ENCODE data around the gene STAT6. TPM values are rescaled to one million over a fixed set of nuclear protein-coding genes. Genes with fewer than 3 reads are reported as not detected.

The STAT6 gene
- total and polyA plus RNA-seq, 2 of the 8 experiments (the other 6 are each of a cell fraction or from before 2014, with no cell fraction given), result 32.9 to 38.7 TPM

DNA sequence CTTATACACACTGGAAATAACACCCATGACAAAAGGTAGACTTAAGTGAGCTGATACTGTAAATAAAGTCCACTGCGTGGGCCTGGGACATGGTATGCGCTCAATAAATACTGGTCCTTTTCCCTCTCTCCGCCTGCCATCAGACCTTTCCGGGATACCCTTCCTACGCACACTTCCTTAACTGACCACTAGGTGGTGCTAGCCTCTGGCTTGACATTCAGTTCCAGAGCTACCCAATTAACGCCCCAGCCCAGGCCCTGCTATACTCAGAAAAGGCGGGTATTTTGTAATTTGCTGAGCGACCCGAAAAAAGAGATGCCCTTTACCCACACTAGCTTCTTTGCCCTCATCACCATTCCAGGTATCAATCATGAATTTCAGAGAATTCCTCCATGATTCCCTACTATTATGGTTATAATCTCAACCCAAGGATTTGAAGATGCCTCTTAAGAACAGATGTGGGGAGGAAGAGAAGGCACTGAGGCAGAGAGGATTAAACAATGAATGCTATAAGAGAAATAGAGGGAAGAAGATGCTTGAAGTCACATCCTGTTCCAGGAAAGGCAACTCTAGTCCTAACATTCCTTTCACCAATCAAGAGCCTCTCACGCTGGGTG is 13.2 kb upstream of the STAT6 start:
- Histone ChIP-seq H4K5ac (ENCODE audit: insufficient read length, low read depth, low read length) (no peak overlapping the region), H3K9me3 (ENCODE audit: insufficient read depth in 2 of 2, low read depth in 1 of 2, low read length in 1 of 2) (no peaks in the 10 kb centered on the region), H3K36me3 (ENCODE audit: control insufficient read depth in 2 of 4, insufficient read depth in 4 of 4, low read length in 3 of 4) (no peaks in the 10 kb centered on the region), H3K18ac (ENCODE audit: extremely low read depth, low read length) (no peak overlapping the region), H3K79me1 (ENCODE audit: low read depth, low read length) (no peaks in the 10 kb centered on the region), H2AFZ (ENCODE audit: low read length) (no peak overlapping the region), H3K23ac (ENCODE audit: insufficient read length) (no peak overlapping the region), H4K91ac (replicated peaks; ENCODE audit: insufficient read length, low read length) (no peak overlapping the region), H3K23me2 (ENCODE audit: low read depth, low read length) (peaks cover 6% of the 10 kb centered on the region; the same call in 1 of the 2 replicates), H3K4ac (replicated peaks; ENCODE audit: insufficient read length, low read depth, low read length) (no peak overlapping the region), H4K8ac (ENCODE audit: extremely low read depth, insufficient read depth, low read length) (no peak overlapping the region), H2BK15ac (ENCODE audit: low read length) (no peak overlapping the region), H3K14ac (ENCODE audit: insufficient read length) (no peak overlapping the region), H3K4me1 (replicated peaks in 1 of 4; ENCODE audit: control insufficient read depth in 3 of 4, insufficient read depth in 4 of 4, low read length in 3 of 4) (peaks cover 0 to 5% (median 4%) of the 10 kb centered on the region in 4 experiments; a peak in 4 of 7 replicates), H2AK5ac (ENCODE audit: low read depth, low read length) (no peak overlapping the region), H4K20me1 (replicated peaks in 1 of 2; ENCODE audit: control insufficient read depth in 1 of 2, insufficient read depth in 2 of 2, low read length in 2 of 2) (no peaks in the 10 kb centered on the region), H3K27ac (ENCODE audit: low read depth, low read length) (no peak overlapping the region), H2BK12ac (ENCODE audit: low read depth, low read length) (no peak overlapping the region), H2BK5ac (ENCODE audit: low read depth, low read length) (no peak overlapping the region), H3K4me2 (ENCODE audit: insufficient read depth in 1 of 2, low read depth in 2 of 2, low read length in 2 of 2) (no peak overlapping the region), H2BK120ac (replicated peaks; ENCODE audit: low read depth, low read length) (no peak overlapping the region), H3K27me3 (replicated peaks in 1 of 4; ENCODE audit: control insufficient read depth in 3 of 4, extremely low read depth in 1 of 4, insufficient read depth in 3 of 4, low read length in 3 of 4) (no peaks in the 10 kb centered on the region), H3K9ac (replicated peaks in 1 of 4; ENCODE audit: extremely low read depth in 1 of 4, low read depth in 3 of 4, low read length in 3 of 4) (no peak overlapping the region), H3K79me2 (ENCODE audit: control insufficient read depth in 1 of 2, insufficient read depth in 2 of 2, low read length in 2 of 2) (peaks cover 0 to under 1% of the 10 kb centered on the region in 2 experiments; a peak in 1 of 4 replicates), H3K4me3 (ENCODE audit: extremely low read depth in 1 of 4, insufficient read depth in 2 of 4, low read depth in 3 of 4, low read length in 4 of 4) (no peak overlapping the region), H3K56ac (replicated peaks; ENCODE audit: insufficient read length, low read depth, low read length) (no peak overlapping the region), H2BK20ac (ENCODE audit: low read length) (no peak overlapping the region)
- peak; percentile 48 for FAIRE-seq
- 35% methylated on average over 10 of the region's 10 CpGs; no CpG with 5 or more reads in 1 of the 2 experiments for WGBS, 2 experiments (ENCODE audit: extremely low coverage in 1 of 2, insufficient coverage in 1 of 2, insufficient read length in 1 of 2, insufficient replicate concordance in 2 of 2, low coverage in 1 of 2, low lambda C conversion rate in 2 of 2, missing lambda C conversion rate in 1 of 2)
- POLR2A ChIA-PET (ENCODE audit: partially characterized antibody), result interaction anchor here (0.7 to 2.8 kb wide), 12 partner anchors 8 to 82 kb away, joined by 3 to 9 read pairs (median 3); no protein-coding TSS in a partner anchor
- CTCF ChIA-PET (ENCODE audit: partially characterized antibody), result interaction anchor here (0.6 to 19.8 kb wide), 43 partner anchors 9 to 496 kb away, joined by 3 to 305 read pairs (median 6); partner anchors contain the start of genes LRP1-AS, NEMP1 and STAT6
- peak in 1 of 2 experiments; percentile 89 for DNase-seq (ENCODE audit: low read depth in 1 of 2, low spot score in 2 of 2)
- TF ChIP-seq RAD21 (IDR thresholded peaks at IDR 0.05 in 1 of 2, conservative IDR thresholded peaks at IDR 0.05 in 1 of 2; ENCODE audit: low read depth in 2 of 2, low read length in 2 of 2), result peak; percentile 83 to 85
- no peak for TF ChIP-seq RNF2 (IDR thresholded peaks at IDR 0.05; ENCODE audit: borderline replicate concordance, low read depth, low read length, missing control alignments, poor library complexity, severe bottlenecking)
- TF ChIP-seq TEAD4 (IDR thresholded peaks at IDR 0.05; ENCODE audit: low read depth, low read length), result 0 out of 2 replicates have a peak, but pooled peaks have one; percentile 42
- TF ChIP-seq, protein P1, sequence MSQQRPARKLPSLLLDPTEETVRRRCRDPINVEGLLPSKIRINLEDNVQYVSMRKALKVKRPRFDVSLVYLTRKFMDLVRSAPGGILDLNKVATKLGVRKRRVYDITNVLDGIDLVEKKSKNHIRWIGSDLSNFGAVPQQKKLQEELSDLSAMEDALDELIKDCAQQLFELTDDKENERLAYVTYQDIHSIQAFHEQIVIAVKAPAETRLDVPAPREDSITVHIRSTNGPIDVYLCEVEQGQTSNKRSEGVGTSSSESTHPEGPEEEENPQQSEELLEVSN (IDR thresholded peaks at IDR 0.05), result peak; percentile 47; the same call in 1 of the 2 replicates
- TF ChIP-seq MAFK (IDR thresholded peaks at IDR 0.05; ENCODE audit: low read depth, low read length), result no peak
- no peak for TF ChIP-seq CTBP2 (IDR thresholded peaks at IDR 0.05; ENCODE audit: borderline replicate concordance, insufficient read depth, insufficient read length, low read length)
- peak; percentile 74 for TF ChIP-seq CREB1 (IDR thresholded peaks at IDR 0.05)
- peak in 1 of 2 experiments; percentile 65; a peak in 1 of 4 replicates for TF ChIP-seq SIN3A (conservative IDR thresholded peaks at IDR 0.05 in 1 of 2, IDR thresholded peaks at IDR 0.05 in 1 of 2; ENCODE audit: low read depth in 1 of 2, low read length in 2 of 2)
- TF ChIP-seq, protein P2, sequence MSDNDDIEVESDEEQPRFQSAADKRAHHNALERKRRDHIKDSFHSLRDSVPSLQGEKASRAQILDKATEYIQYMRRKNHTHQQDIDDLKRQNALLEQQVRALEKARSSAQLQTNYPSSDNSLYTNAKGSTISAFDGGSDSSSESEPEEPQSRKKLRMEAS (IDR thresholded peaks at IDR 0.05), result no peak
- 0 out of 2 replicates have a peak, but pooled peaks have one; percentile 30 for TF ChIP-seq JUND (IDR thresholded peaks at IDR 0.05; ENCODE audit: low read length)

All from H1 (cell line).